Trophoblast cell (in vitro differentiated cells and primary cell): Measurements from ENCODE around the gene KCNH2.

Source experiments
- DNase-seq, 2 donors: peaks; one replicate each; pipeline ENCODE4 v3.0.0-alpha.2; 2016
- H2AFZ ChIP-seq: 2 replicates; pipeline ENCODE4 v1.6.1; 2013; ENCODE audit warnings: low read length, moderate library complexity, mild to moderate bottlenecking; ENCODE audit not compliant: insufficient read depth, poor library complexity
- H2AK5ac ChIP-seq: 2 replicates; pipeline ENCODE4 v1.6.1; 2013; ENCODE audit warnings: mild to moderate bottlenecking, low read length
- H2BK120ac ChIP-seq: 2 replicates; pipeline ENCODE4 v1.6.1; 2013; ENCODE audit warnings: low read length, mild to moderate bottlenecking, moderate library complexity; ENCODE audit not compliant: insufficient read depth, poor library complexity
- H2BK12ac ChIP-seq: 2 replicates; pipeline ENCODE4 v1.6.1; 2013; ENCODE audit warnings: mild to moderate bottlenecking, low read length, moderate library complexity
- H2BK5ac ChIP-seq: 2 replicates; pipeline ENCODE4 v1.6.1; 2013; ENCODE audit warnings: low read length, low read depth, moderate library complexity, mild to moderate bottlenecking; ENCODE audit not compliant: poor library complexity
- H3K14ac ChIP-seq: 2 replicates; pipeline ENCODE4 v1.6.1; 2013; ENCODE audit warnings: mild to moderate bottlenecking, low read length
- H3K18ac ChIP-seq: 2 replicates; pipeline ENCODE4 v1.6.1; 2013; ENCODE audit warnings: mild to moderate bottlenecking, low read length
- H3K23ac ChIP-seq: 2 replicates; pipeline ENCODE4 v1.6.1; 2013; ENCODE audit warnings: low read length
- H3K27ac ChIP-seq: 2 replicates; pipeline ENCODE4 v1.5.1; 2013; ENCODE audit warnings: low read depth, mild to moderate bottlenecking, inconsistent platforms, low read length, moderate library complexity
- H3K27me3 ChIP-seq: 2 replicates; pipeline ENCODE4 v1.6.1; 2013; ENCODE audit warnings: inconsistent platforms, mild to moderate bottlenecking, low read length, moderate library complexity; ENCODE audit not compliant: insufficient read depth
- H3K36me3 ChIP-seq, 2 experiments: 1 replicate in 1 of 2; 2 replicates in 1 of 2; pipeline ENCODE4 v1.6.1; 2013; ENCODE audit warnings: low read length in 2 of 2, mild to moderate bottlenecking in 2 of 2, moderate library complexity in 1 of 2; ENCODE audit not compliant: insufficient read depth in 2 of 2, control insufficient read depth in 1 of 2
- H3K4ac ChIP-seq: 2 replicates; pipeline ENCODE4 v1.6.1; 2013; ENCODE audit warnings: low read depth, mild to moderate bottlenecking, low read length, moderate library complexity
- H3K4me1 ChIP-seq, 2 experiments: 1 replicate in 1 of 2; 2 replicates in 1 of 2; pipeline ENCODE4 v1.6.1; 2013; ENCODE audit warnings: low read length in 2 of 2, mild to moderate bottlenecking in 2 of 2, moderate library complexity in 1 of 2; ENCODE audit not compliant: insufficient read depth in 2 of 2, control insufficient read depth in 1 of 2
- H3K4me2 ChIP-seq: 2 replicates; pipeline ENCODE4 v1.6.1; 2013; ENCODE audit warnings: inconsistent platforms, mild to moderate bottlenecking, low read length, moderate library complexity
- H3K4me3 ChIP-seq: 2 replicates; pipeline ENCODE4 v1.5.1; 2013; ENCODE audit warnings: mild to moderate bottlenecking, low read depth, low read length, inconsistent platforms
- H3K79me1 ChIP-seq: one replicate; pipeline ENCODE4 v1.6.1; 2013; ENCODE audit warnings: low read length
- H3K79me2 ChIP-seq: 2 replicates; pipeline ENCODE4 v1.6.1; 2013; ENCODE audit warnings: low read length, mild to moderate bottlenecking; ENCODE audit not compliant: control insufficient read depth, insufficient read depth, poor library complexity
- H3K9ac ChIP-seq: 2 replicates; pipeline ENCODE4 v1.6.1; 2013; ENCODE audit warnings: mild to moderate bottlenecking, low read length
- H3K9me3 ChIP-seq: 2 replicates; pipeline ENCODE4 v1.6.1; 2013; ENCODE audit warnings: low read depth, mild to moderate bottlenecking, control low read depth, inconsistent platforms, low read length; ENCODE audit not compliant: insufficient read depth
- H4K12ac ChIP-seq: 2 replicates; pipeline ENCODE4 v1.6.1; 2013; ENCODE audit warnings: low read depth, mild to moderate bottlenecking, low read length, moderate library complexity
- H4K8ac ChIP-seq: 2 replicates; pipeline ENCODE4 v1.6.1; 2013; ENCODE audit warnings: low read depth, mild to moderate bottlenecking, low read length, moderate library complexity
- H4K91ac ChIP-seq: one replicate; pipeline ENCODE4 v1.6.1; 2013; ENCODE audit warnings: low read depth, mild to moderate bottlenecking, low read length, moderate library complexity
- WGBS: extraction: QIAGEN DNeasy Blood & Tissue Kit; methylation state at CpG from one replicate; pipeline ENCODE4 v1.1.7; 2013; ENCODE audit warnings: missing lambda C conversion rate; ENCODE audit not compliant: insufficient read length, insufficient coverage; ENCODE audit errors: extremely low coverage; 5-methylcytosine and 5-hydroxymethylcytosine counted together

Gene KCNH2

DNA sequence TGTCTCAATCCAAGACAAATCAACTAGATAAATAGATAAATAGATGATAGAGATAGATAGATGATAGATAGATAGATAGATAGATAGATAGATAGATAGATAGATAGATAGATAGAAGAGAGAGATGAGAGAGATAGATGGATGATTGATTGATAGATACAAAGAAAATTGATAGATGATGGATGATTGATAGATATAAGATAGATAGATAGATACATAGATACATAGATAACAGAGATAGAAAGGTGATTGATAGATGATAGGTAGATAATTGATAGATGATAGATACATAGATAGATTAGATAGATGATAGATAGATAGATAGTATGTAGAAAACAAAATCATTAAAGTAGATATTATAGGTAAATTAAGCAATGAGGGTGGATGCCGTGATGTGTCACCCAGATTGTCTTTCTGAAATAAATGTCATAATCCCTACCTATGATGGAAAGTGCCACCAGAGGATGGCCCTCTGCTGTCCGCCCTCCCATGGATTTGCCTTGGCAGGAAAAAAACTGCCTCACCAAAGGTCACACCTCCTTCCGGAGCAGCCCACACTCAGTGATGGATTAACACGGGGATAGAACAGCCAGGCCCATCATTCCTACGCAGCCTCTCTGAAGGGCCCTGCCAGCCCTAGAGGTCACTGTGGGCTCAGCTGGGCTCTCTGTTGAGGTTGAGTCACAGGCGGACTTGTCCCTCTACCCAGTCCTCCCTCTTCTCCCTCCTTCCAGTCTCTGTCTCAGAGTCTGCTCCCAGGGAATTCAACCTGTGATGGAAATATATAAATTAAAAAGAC lies 50.8 kb downstream of the KCNH2 start:
- Histone ChIP-seq H3K79me1 (no peaks in the 10 kb centered on the region), H3K4me3 (no peak overlapping the region)
- no CpG with 5 or more reads among the region's 6 CpGs for WGBS

DNA sequence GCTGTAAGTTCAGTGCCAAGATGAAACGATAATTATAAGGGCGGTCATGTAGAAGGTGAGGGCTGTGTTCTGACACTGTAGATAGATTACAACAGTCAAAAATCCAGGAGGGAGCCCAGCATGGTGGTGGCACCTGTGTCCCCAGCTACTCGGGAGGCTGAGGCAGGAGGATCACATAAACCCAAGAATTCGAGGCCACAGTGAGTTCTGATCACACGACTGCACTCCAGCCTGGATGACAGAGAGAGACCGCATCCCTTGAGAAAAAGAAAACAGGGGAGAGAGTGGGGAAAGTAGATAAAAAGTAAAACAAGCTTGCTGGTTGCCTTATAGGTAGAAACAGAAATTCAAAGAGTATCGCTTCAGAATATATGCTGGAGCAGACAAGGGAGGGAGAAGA lies 52.1 kb downstream of the KCNH2 start:
- Histone ChIP-seq H3K14ac (no peak overlapping the region), H2BK12ac (no peak overlapping the region)
- no CpG with 5 or more reads among the region's 7 CpGs for WGBS

More for the DNA sequence above, 50.8 kb downstream of the KCNH2 start:
- H3K23ac ChIP-seq, result no peak overlapping the region
- H3K14ac ChIP-seq, result no peak overlapping the region
- no peaks in the 10 kb centered on the region for H3K36me3 ChIP-seq
- no peaks in the 10 kb centered on the region for H3K9me3 ChIP-seq
- H2BK5ac ChIP-seq, result no peak overlapping the region
- H3K18ac ChIP-seq, result no peak overlapping the region
- no peak overlapping the region for H2AFZ ChIP-seq
- no peaks in the 10 kb centered on the region for H3K27me3 ChIP-seq
- H2AK5ac ChIP-seq, result no peak overlapping the region
- no peak overlapping the region for H2BK120ac ChIP-seq
- H3K4me1 ChIP-seq, result no peaks in the 10 kb centered on the region
- no peak overlapping the region for H2BK12ac ChIP-seq
- no peak overlapping the region for H4K12ac ChIP-seq
- no peak overlapping the region for H3K4ac ChIP-seq
- H3K79me2 ChIP-seq, result no peaks in the 10 kb centered on the region
- H4K91ac ChIP-seq, result no peak overlapping the region
- H3K27ac ChIP-seq, result no peak overlapping the region
- DNase-seq, result no peak
- no peak overlapping the region for H3K4me2 ChIP-seq
- no peak overlapping the region for H3K9ac ChIP-seq
- H4K8ac ChIP-seq, result no peak overlapping the region

DNA sequence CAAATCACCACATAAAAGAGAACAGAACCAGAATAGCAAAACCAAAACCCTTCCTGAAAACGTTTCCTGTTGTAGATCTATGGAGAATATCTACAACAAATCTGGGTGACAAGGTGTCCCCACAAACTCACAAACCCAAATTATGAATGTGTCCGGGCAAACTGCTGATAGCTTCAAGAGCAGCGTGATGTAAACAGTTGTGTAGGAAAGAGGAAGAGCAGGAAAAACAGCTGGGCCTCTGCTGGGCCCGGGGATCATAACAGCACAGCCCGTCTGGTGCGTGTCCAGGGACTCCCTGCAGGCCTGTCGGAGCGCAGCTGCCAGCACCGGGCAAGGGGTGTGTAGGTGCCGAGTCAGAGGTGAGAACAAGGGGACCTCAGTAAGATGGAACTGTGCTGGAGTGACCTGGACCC lies 53.7 kb downstream of the KCNH2 start:
- Histone ChIP-seq H3K9me3 (no peaks in the 10 kb centered on the region), H3K27me3 (no peaks in the 10 kb centered on the region), H2BK5ac (no peak overlapping the region), H3K4me1 (no peaks in the 10 kb centered on the region), H3K79me1 (no peaks in the 10 kb centered on the region), H4K12ac (no peak overlapping the region), H2BK120ac (no peak overlapping the region), H3K4ac (no peak overlapping the region), H3K36me3 (no peaks in the 10 kb centered on the region), H3K4me2 (no peak overlapping the region), H2AFZ (no peak overlapping the region), H2BK12ac (no peak overlapping the region), H3K27ac (no peak overlapping the region), H3K18ac (no peak overlapping the region), H3K14ac (no peak overlapping the region), H3K4me3 (no peak overlapping the region), H3K23ac (no peak overlapping the region), H3K9ac (no peak overlapping the region), H3K79me2 (no peaks in the 10 kb centered on the region), H4K8ac (no peak overlapping the region), H4K91ac (no peak overlapping the region), H2AK5ac (no peak overlapping the region)
- no peak for DNase-seq
- WGBS, result no CpG with 5 or more reads among the region's 10 CpGs

More for the DNA sequence above, 52.1 kb downstream of the KCNH2 start:
- Histone ChIP-seq H3K4me2 (no peak overlapping the region), H3K23ac (no peak overlapping the region), H4K8ac (no peak overlapping the region), H3K27me3 (no peaks in the 10 kb centered on the region), H3K9ac (no peak overlapping the region), H3K79me2 (no peaks in the 10 kb centered on the region), H3K4me1 (no peaks in the 10 kb centered on the region), H4K91ac (no peak overlapping the region), H2BK120ac (no peak overlapping the region), H3K18ac (no peak overlapping the region), H2AK5ac (no peak overlapping the region), H3K4me3 (no peak overlapping the region), H3K79me1 (no peaks in the 10 kb centered on the region), H3K27ac (no peak overlapping the region), H3K9me3 (no peaks in the 10 kb centered on the region), H3K4ac (no peak overlapping the region), H2AFZ (no peak overlapping the region), H4K12ac (no peak overlapping the region), H3K36me3 (no peaks in the 10 kb centered on the region), H2BK5ac (no peak overlapping the region)
- no peak for DNase-seq

DNA sequence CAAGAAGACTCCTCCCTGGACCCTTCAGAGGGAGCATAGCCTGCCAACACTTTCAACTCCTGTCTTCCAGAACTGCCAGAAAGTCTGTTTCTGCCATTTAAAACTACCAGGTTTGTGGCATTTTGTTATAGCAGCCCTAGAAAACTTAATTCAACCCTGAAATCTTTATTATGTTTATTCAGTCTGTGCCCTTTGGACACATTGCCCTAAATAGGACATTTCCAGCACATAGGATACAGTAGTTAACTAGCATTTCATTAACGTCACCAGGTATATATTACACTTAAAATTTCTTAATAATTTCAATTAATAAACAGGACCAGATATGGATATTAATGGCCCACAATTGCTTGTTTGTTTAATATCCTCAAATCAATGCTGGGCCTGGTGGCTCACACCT lies 54.3 kb downstream of the KCNH2 start:
- Histone ChIP-seq H2BK5ac (no peak overlapping the region), H3K27me3 (no peaks in the 10 kb centered on the region), H2BK12ac (no peak overlapping the region), H3K4me2 (no peak overlapping the region), H3K14ac (no peak overlapping the region), H3K18ac (no peak overlapping the region), H3K36me3 (no peaks in the 10 kb centered on the region), H3K79me2 (no peaks in the 10 kb centered on the region), H3K4ac (no peak overlapping the region), H2BK120ac (no peak overlapping the region), H3K79me1 (no peaks in the 10 kb centered on the region), H3K4me3 (no peak overlapping the region), H3K4me1 (no peaks in the 10 kb centered on the region), H4K91ac (no peak overlapping the region), H3K23ac (no peak overlapping the region), H3K27ac (no peak overlapping the region), H2AK5ac (no peak overlapping the region), H2AFZ (no peak overlapping the region), H3K9me3 (no peaks in the 10 kb centered on the region), H3K9ac (no peak overlapping the region), H4K8ac (no peak overlapping the region), H4K12ac (no peak overlapping the region)
- no peak for DNase-seq
- no CpG with 5 or more reads among the region's 1 CpG for WGBS
